ENCODE measurements around the gene LRR1.

LRR1 gene

GRCh38 chr14:49633640-49634546 is 35.2 kb downstream of the LRR1 start:
- DNase-seq (ENCODE audit: low read depth, low spot score), result peak; percentile 89
- H3K4me3 ChIP-seq (ENCODE audit: low read length), result peak overlapping the region; percentile 84
- H3K36me3 ChIP-seq (ENCODE audit: control insufficient read depth, insufficient read depth, low read length), result no peaks in the 10 kb centered on the region; the same call in 1 of the 2 replicates
- peak overlapping the region; percentile 12 for H3K27ac ChIP-seq (ENCODE audit: low read length)
- H3K9me3 ChIP-seq (ENCODE audit: control insufficient read depth, insufficient read depth, low read length), result no peaks in the 10 kb centered on the region
- no CpG with 5 or more reads among the region's 101 CpGs for WGBS (ENCODE audit: insufficient coverage, insufficient read length)
- H3K4me1 ChIP-seq (ENCODE audit: control insufficient read depth, insufficient read depth, low read length), result no peaks in the 10 kb centered on the region
- no peaks in the 10 kb centered on the region for H3K27me3 ChIP-seq (ENCODE audit: control insufficient read depth, insufficient read depth, low read length)

GRCh38 chr14:49634547-49635334 is 36.0 kb downstream of the LRR1 start, which contains the start of gene DNAAF2:
Gene DNAAF2, minus strand, starts transcription at chr14:49635244. Its CDS starts 95 bp downstream, at chr14:49635149.
- H3K27me3 ChIP-seq (ENCODE audit: control insufficient read depth, insufficient read depth, low read length), result no peaks in the 10 kb centered on the region
- H3K9me3 ChIP-seq (ENCODE audit: control insufficient read depth, insufficient read depth, low read length), result no peaks in the 10 kb centered on the region
- no CpG with 5 or more reads among the region's 80 CpGs for WGBS (ENCODE audit: insufficient coverage, insufficient read length)
- no peaks in the 10 kb centered on the region for H3K4me1 ChIP-seq (ENCODE audit: control insufficient read depth, insufficient read depth, low read length)
- H3K4me3 ChIP-seq (ENCODE audit: low read length), result peak within 1 kb of the TSS; percentile 84
- H3K36me3 ChIP-seq (ENCODE audit: control insufficient read depth, insufficient read depth, low read length), result no peaks in the 10 kb centered on the region; the same call in 1 of the 2 replicates
- no peak within 1 kb of the TSS for H3K27ac ChIP-seq (ENCODE audit: low read length)
- DNase-seq (ENCODE audit: low read depth, low spot score), result no peak

DNA sequence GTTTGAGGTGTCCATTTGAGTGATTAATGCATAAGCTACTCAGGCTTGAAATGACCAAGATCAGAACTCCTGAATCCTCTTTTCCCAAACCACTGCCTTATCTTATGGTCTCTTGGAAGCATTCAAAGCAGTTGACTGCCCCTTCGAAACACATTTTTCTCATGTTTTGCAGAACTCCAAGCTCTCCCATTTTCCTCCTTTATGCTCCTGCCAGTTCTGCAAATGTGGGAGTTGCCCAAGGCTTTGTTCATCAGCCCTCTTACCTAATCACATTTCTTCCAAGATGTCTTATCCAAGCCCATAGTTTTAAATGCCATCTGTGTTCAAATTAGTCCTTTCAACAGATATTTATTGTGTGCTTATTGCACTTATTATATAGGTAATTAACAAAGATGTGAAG is 38.1 kb downstream of the LRR1 start:
- no peaks in the 10 kb centered on the region for H3K9me3 ChIP-seq (ENCODE audit: control insufficient read depth, insufficient read depth, low read length)
- no peaks in the 10 kb centered on the region for H3K27me3 ChIP-seq (ENCODE audit: control insufficient read depth, insufficient read depth, low read length)
- H3K4me3 ChIP-seq (ENCODE audit: low read length), result no peak overlapping the region
- no peaks in the 10 kb centered on the region; the same call in 1 of the 2 replicates for H3K36me3 ChIP-seq (ENCODE audit: control insufficient read depth, insufficient read depth, low read length)
- WGBS (ENCODE audit: insufficient coverage, insufficient read length), result no CpG with 5 or more reads among the region's 1 CpG
- H3K27ac ChIP-seq (ENCODE audit: low read length), result no peak overlapping the region
- no peak for DNase-seq (ENCODE audit: low read depth, low spot score)
- no peaks in the 10 kb centered on the region for H3K4me1 ChIP-seq (ENCODE audit: control insufficient read depth, insufficient read depth, low read length)

DNA sequence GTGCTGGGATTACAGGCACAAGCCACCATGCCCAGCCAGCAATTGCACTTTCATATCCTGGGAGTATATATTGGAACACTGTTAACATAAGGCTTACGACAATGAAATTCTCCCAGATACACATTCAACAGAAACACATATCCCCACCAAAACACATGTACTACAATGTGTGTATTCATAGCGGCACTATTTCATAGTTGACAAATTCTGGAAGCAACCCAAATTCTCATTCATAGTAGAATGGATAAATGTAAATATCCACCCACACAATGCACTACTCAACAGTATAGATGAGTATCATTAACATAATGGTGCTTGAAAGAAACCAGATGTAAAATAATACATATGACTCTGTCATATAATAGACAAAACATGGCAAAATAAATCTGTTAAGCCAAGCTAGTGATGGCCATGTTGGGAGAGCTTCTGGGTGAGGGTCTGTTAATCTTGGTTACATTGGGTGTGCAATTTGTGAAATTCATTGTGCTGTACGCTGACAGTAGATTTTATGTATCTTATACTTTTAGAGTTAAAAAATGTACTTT is 38.9 kb downstream of the LRR1 start:
- no peaks in the 10 kb centered on the region for H3K4me1 ChIP-seq (ENCODE audit: control insufficient read depth, insufficient read depth, low read length)
- H3K27me3 ChIP-seq (ENCODE audit: control insufficient read depth, insufficient read depth, low read length), result no peaks in the 10 kb centered on the region
- no peak for DNase-seq (ENCODE audit: low read depth, low spot score)
- no peaks in the 10 kb centered on the region for H3K9me3 ChIP-seq (ENCODE audit: control insufficient read depth, insufficient read depth, low read length)
- no CpG with 5 or more reads among the region's 3 CpGs for WGBS (ENCODE audit: insufficient coverage, insufficient read length)
- no peak overlapping the region for H3K27ac ChIP-seq (ENCODE audit: low read length)
- H3K36me3 ChIP-seq (ENCODE audit: control insufficient read depth, insufficient read depth, low read length), result no peaks in the 10 kb centered on the region; the same call in 1 of the 2 replicates
- H3K4me3 ChIP-seq (ENCODE audit: low read length), result no peak overlapping the region

GRCh38 chr14:49640540-49641417 is 42.0 kb downstream of the LRR1 start:
- no CpG with 5 or more reads among the region's 7 CpGs for WGBS (ENCODE audit: insufficient coverage, insufficient read length)
- Histone ChIP-seq H3K27me3 (ENCODE audit: control insufficient read depth, insufficient read depth, low read length) (no peaks in the 10 kb centered on the region), H3K4me3 (ENCODE audit: low read length) (no peak overlapping the region), H3K9me3 (ENCODE audit: control insufficient read depth, insufficient read depth, low read length) (no peaks in the 10 kb centered on the region), H3K27ac (ENCODE audit: low read length) (no peak overlapping the region), H3K36me3 (ENCODE audit: control insufficient read depth, insufficient read depth, low read length) (no peaks in the 10 kb centered on the region; the same call in 1 of the 2 replicates), H3K4me1 (ENCODE audit: control insufficient read depth, insufficient read depth, low read length) (no peaks in the 10 kb centered on the region)
- no peak for DNase-seq (ENCODE audit: low read depth, low spot score)

GRCh38 chr14:49641697-49642129 is 43.0 kb downstream of the LRR1 start:
- Histone ChIP-seq H3K4me3 (ENCODE audit: low read length) (no peak overlapping the region), H3K27ac (ENCODE audit: low read length) (no peak overlapping the region)
- no peak for DNase-seq (ENCODE audit: low read depth, low spot score)

GRCh38 chr14:49642163-49642562 is 43.4 kb downstream of the LRR1 start:
- H3K4me1 ChIP-seq (ENCODE audit: control insufficient read depth, insufficient read depth, low read length), result no peaks in the 10 kb centered on the region
- H3K27ac ChIP-seq (ENCODE audit: low read length), result no peak overlapping the region
- no peaks in the 10 kb centered on the region for H3K36me3 ChIP-seq (ENCODE audit: control insufficient read depth, insufficient read depth, low read length)
- H3K4me3 ChIP-seq (ENCODE audit: low read length), result no peak overlapping the region
- no peaks in the 10 kb centered on the region for H3K9me3 ChIP-seq (ENCODE audit: control insufficient read depth, insufficient read depth, low read length)
- no peak for DNase-seq (ENCODE audit: low read depth, low spot score)
- H3K27me3 ChIP-seq (ENCODE audit: control insufficient read depth, insufficient read depth, low read length), result no peaks in the 10 kb centered on the region

More at GRCh38 chr14:49641697-49642129, 43.0 kb downstream of the LRR1 start:
- WGBS (ENCODE audit: insufficient coverage, insufficient read length), result no CpG with 5 or more reads among the region's 8 CpGs
- Histone ChIP-seq H3K4me1 (ENCODE audit: control insufficient read depth, insufficient read depth, low read length) (no peaks in the 10 kb centered on the region), H3K9me3 (ENCODE audit: control insufficient read depth, insufficient read depth, low read length) (no peaks in the 10 kb centered on the region), H3K36me3 (ENCODE audit: control insufficient read depth, insufficient read depth, low read length) (no peaks in the 10 kb centered on the region; the same call in 1 of the 2 replicates), H3K27me3 (ENCODE audit: control insufficient read depth, insufficient read depth, low read length) (no peaks in the 10 kb centered on the region)

GRCh38 chr14:49653508-49653907 is 54.8 kb downstream of the LRR1 start:
- H3K4me3 ChIP-seq (ENCODE audit: low read length), result no peak overlapping the region
- peaks cover 2% of the 10 kb centered on the region; the same call in 1 of the 2 replicates for H3K36me3 ChIP-seq (ENCODE audit: control insufficient read depth, insufficient read depth, low read length)
- H3K9me3 ChIP-seq (ENCODE audit: control insufficient read depth, insufficient read depth, low read length), result no peaks in the 10 kb centered on the region
- no peak for DNase-seq (ENCODE audit: low read depth, low spot score)
- H3K27me3 ChIP-seq (ENCODE audit: control insufficient read depth, insufficient read depth, low read length), result no peaks in the 10 kb centered on the region
- whole genome bisulfite sequencing (ENCODE audit: insufficient coverage, insufficient read length), result no CpG with 5 or more reads among the region's 6 CpGs
- H3K27ac ChIP-seq (ENCODE audit: low read length), result no peak overlapping the region
- H3K4me1 ChIP-seq (ENCODE audit: control insufficient read depth, insufficient read depth, low read length), result no peaks in the 10 kb centered on the region

DNA sequence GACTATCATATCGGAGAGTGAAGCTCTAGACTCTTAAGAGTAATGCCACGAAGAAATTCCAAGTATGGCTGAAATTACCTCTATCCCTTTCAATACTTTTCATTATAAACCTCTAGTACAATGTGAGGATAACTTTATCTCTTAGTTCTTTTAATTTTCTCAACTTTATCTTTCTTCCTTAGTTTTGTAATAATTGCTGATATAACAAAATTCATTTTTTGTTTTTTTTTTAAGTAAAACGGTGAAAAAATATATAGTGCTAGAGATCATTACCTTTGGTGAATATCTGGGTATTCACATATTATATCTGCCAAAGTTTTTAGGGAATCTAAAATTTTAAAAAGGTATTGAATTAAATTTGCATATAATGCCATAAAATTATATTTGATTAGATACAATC is 55.8 kb downstream of the LRR1 start:
- Histone ChIP-seq H3K4me1 (ENCODE audit: control insufficient read depth, insufficient read depth, low read length) (no peaks in the 10 kb centered on the region), H3K27ac (ENCODE audit: low read length) (no peak overlapping the region), H3K27me3 (ENCODE audit: control insufficient read depth, insufficient read depth, low read length) (no peaks in the 10 kb centered on the region), H3K9me3 (ENCODE audit: control insufficient read depth, insufficient read depth, low read length) (no peaks in the 10 kb centered on the region), H3K36me3 (ENCODE audit: control insufficient read depth, insufficient read depth, low read length) (peaks cover 2% of the 10 kb centered on the region; the same call in 1 of the 2 replicates), H3K4me3 (ENCODE audit: low read length) (no peak overlapping the region)
- no peak for DNase-seq (ENCODE audit: low read depth, low spot score)
- WGBS (ENCODE audit: insufficient coverage, insufficient read length), result 100% methylated on average over 1 of the region's 3 CpGs

Measured in iPS DF 6.9 (cell line).